GM21619 (cell line): ENCODE data around the gene CHRM4.
"Not testable (repeated sequence)": the region's sequence is repeated elsewhere in the genome, so short reads cannot be mapped to it uniquely, and the experiment has no call there.

Source experiments
- ATAC-seq: cut with Tn5 transposase; IDR thresholded peaks from one replicate; pipeline ENCODE4 v1.9.1; 2021; ENCODE audit not compliant: unreplicated experiment

Gene CHRM4

DNA sequence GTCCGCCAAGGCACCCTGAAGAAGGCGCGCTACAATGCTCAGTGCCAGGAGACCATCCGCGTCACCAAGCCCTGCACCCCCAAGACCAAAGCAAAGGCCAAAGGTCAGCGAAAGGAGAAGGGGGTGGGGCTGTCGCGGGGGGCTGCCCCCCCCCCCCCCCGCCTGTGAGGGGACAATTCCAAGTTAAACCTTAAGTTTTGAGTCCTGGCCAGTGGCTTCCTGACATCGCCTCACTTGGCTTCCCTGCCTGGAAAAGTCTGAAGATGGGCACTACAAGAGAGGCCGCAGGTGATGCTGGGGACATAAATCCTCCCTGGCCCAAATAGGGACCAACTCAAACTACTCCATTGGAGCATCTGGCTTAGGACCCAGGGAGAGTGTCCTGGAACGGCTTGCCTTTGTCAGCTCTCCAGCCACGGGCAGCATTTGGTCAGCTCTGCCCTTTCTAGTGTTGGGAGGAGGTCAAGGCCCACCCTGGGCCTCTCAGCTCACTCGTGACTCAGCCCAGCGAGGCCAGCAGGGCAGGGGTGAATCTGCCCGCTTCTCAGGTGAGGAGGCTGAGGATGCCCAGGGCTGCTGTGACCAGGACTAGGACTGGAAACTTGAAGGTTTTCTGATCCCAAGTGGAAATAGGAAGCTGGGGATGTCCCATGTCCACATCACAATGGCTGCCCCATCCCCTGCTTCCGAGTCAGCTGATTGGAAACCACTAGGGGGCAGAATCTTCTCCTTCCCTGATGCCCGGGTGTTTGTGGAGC, 8.8 kb downstream of the CHRM4 start:
- ATAC-seq: no peak

DNA sequence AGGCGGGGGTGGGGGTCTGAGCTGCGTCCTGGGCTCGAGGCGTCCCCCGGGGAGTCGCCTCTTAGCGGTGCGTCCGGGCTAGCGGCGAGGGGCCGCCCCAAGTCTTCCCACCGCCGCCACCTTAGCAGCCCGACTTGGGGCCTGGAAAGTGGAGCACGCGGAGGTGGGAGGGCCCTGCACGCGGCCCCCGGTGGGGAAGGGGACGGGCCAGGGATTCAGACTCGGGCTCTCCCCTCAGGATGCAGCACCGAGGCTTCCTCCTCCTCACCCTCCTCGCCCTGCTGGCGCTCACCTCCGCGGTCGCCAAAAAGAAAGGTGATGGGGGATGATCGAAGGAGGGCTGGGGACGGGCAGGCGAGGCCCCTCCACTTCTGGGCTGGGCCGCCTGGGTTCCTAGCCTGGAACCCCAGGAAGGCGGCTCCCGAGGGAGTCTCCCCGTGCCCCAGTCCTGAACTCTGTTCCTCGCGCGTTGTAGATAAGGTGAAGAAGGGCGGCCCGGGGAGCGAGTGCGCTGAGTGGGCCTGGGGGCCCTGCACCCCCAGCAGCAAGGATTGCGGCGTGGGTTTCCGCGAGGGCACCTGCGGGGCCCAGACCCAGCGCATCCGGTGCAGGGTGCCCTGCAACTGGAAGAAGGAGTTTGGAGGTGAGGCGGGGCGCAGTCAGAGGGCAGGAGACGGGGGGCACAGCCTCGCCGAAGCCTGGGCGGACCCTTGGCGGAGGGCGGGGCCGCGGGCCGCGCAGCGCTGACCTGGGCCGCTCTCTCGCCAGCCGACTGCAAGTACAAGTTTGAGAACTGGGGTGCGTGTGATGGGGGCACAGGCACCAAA, 9.5 kb downstream of the CHRM4 start:
- ATAC-seq: no peak

- no peak for ATAC-seq
Measured at GRCh38 chr11:46381048-46381818, 10.3 kb downstream of the CHRM4 start, which contains the start of gene MDK. Gene MDK, plus strand, starts transcription at chr11:46381669. Its CDS starts 389 bp downstream, at chr11:46382058.

DNA sequence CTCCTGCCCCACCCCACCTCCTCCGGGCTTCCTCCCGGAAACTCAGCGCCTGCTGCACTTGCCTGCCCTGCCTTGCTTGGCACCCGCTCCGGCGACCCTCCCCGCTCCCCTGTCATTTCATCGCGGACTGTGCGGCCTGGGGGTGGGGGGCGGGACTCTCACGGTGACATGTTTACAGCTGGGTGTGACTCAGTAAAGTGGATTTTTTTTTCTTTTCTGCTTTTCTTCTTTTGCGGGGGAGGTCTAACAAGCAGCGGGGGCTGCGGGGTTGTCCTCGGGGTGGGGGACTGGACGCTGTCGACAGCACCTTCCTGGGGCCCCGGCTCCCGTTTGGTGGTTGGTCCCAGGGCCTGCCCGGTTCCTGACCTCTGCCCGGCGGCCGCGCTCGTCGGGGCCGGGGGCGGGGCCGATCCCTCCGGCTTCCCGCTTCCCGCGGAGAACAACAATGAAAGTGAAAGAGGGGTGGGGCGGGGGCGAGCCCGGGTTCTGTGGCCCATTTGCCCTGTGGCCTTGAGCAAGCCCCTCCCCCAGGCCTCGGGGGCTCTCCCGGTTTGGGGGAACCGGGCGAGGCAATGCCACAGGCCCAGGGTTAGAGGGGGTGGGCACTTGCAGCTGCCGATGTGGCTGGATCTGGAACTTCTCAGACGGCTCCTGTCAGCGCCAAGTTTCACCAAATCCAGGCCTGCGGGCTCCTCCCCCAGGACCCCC, 11.1 kb downstream of the CHRM4 start:
- ATAC-seq: no peak

- ATAC-seq: not testable (repeated sequence)
Measured at GRCh38 chr11:46379482-46380293, 11.9 kb downstream of the CHRM4 start.

DNA sequence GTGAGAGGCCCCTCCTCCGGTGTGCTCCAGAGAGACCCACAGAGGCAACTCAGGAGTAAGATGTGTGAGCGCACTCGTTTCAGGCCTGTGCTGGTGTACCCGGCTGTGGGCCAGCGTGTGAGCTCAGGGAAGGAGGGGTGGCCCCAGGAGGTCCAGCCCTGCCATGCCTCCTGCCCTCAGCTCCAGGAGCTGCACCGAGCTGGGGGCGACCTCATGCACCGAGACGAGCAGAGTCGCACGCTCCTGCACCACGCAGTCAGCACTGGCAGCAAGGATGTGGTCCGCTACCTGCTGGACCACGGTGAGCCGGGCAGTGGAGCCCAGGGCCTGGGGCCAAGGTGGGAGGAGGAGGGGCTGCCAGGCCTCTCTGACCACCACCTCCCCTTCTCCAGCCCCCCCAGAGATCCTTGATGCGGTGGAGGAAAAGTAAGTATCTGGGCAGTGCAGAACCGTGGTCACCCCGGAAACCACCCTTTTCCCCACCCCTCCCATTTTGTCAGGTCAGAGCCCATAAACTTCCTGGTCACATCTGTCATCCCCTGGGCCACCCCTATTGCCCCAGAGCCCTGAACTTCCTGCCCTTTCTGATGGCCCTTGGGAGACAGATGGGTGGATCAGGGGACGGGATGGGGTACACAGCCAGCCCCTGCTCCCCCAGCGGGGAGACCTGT, 12.6 kb downstream of the CHRM4 start:
- no peak for ATAC-seq

- ATAC-seq: no peak
Measured at GRCh38 chr11:46378296-46378695, 13.3 kb downstream of the CHRM4 start.

DNA sequence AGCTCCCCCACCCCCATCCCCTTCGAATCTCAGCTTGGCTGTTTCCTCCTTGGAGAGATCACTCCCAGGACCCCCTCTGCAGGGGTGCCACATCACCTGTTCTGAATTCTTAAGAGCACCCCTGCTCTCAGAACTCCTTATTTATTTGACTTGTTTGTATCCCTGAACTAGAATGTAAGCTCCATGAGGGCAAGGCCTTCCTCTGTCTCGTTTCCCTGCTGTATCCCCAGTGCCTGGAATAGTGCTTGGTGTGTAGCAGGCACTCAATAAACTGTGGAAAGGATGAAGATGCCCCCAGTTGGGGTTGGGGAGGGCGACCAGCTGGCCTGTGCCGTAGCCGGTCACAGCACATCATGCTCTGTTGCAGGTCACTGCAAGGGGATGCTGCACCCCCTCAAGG, 13.7 kb downstream of the CHRM4 start:
- no peak for ATAC-seq

DNA sequence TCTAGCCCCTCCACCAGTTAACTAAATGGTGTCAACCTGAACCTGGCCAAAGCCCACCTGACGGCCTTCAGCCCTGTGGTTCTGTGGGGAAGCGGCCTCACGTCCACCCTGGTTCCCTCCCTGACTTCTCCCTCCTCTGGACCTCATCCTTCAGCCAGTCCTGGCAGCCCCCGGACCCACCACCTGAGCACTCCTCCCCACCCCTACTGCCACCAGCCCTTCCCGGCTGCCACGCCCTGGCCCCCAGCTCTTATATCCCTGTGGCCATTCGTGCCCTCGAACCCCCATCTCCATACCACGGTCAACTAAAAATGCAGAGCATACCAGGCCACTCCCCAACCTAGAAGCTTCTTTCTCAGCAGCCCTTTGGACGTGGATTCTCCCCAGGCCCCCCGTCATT, 14.3 kb downstream of the CHRM4 start:
- ATAC-seq: no peak

DNA sequence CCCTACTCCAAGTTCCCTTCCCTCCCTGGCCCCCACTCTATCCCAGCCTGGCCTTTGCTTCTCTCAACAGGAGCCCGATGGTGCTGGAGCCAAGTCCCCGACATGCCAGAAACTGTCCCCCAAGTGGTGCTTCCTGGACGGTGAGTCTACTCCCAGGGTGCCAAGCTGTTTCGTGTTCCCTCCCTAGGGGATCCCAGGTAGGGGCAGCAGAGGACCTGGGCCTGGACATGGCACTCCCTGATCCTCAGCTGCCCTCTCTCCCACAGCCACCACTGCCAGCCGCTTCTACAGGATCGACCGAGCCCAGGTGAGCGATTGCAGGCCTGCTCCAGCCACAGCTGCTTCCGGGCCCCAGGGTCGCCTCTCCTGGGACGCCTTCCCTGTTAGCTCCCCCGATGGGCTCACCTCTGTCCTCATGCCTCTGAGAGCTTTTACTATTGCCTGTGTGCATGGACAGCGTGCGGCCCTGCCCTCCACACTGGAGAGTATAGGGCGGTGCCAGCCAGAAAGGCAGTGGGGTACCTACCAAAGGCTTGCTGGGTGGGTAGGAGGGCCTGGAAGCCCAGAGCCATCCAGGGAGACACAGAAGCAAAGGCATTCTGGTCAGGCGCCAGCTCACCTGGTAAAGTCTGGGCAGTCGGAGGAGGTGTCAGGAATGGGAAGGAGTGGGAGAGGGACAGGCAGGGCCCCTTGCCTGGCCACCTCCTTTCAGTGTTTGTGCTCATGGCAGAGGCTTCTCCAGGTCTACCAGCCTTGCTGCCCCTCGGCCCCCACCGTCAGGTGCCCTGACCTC, 15.1 kb downstream of the CHRM4 start:
- ATAC-seq: no peak

- no peak for ATAC-seq
Measured at GRCh38 chr11:46375392-46376101, 16.0 kb downstream of the CHRM4 start.

- no peak for ATAC-seq
Measured at GRCh38 chr11:46374815-46375214, 16.8 kb downstream of the CHRM4 start.

DNA sequence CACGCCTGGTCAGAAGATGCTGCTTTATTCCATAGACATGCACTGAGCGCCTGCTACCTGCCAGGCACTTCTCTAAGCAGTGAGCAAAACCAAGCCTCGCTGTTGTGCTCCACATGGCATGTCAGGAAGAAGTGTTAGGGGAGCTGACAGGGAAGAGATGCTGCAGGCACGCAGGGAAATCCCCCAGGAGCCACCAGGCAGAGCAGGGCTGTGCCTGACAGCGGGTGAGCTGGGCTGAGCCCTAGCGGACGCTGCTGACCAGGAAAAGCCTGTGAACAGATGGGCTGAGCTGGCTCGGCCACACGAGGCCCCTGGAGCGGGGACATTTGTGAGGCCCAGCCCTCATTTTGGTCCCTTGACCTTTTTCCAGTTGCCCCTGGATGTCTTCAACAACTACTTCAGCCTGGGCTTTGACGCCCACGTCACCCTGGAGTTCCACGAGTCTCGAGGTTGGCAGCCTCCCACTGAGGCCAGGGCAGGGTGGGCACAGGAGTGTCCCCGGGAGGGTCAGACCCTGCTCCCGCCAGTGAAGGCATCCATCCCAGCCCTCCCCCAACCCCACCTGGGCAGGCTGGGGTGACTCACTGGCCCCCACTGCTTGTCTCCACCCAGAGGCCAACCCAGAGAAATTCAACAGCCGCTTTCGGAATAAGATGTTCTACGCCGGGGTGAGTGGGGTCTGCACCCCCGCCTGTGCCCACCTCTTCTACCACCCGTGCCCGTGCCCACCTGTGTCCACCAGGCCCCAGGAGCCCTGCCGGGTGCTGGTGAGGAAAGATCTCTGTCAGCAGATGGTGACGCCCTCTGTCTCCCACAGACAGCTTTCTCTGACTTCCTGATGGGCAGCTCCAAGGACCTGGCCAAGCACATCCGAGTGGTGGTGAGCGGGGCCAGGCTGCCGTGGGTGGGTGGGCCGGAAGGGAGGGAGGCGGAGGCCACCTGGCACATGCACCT, 17.5 kb downstream of the CHRM4 start:
- ATAC-seq: no peak

- not testable (repeated sequence) for ATAC-seq
Measured at GRCh38 chr11:46372501-46372900, 19.1 kb downstream of the CHRM4 start.

DNA sequence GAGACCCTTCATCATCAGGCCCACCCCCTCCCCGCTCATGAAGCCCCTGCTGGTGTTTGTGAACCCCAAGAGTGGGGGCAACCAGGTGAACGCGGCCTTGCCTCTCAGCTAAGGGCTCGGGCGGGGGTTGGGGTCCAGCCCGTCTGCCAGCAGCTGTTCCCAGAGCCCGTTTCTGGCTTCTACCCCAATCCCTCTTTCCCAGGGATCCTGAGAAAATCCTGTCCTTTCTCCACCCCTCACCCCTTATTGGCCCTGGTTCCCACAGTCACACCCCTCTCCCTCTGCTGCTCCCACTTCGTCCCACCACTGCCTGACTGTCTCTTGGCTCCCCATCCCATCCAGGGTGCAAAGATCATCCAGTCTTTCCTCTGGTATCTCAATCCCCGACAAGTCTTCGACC, 19.5 kb downstream of the CHRM4 start:
- ATAC-seq: no peak

DNA sequence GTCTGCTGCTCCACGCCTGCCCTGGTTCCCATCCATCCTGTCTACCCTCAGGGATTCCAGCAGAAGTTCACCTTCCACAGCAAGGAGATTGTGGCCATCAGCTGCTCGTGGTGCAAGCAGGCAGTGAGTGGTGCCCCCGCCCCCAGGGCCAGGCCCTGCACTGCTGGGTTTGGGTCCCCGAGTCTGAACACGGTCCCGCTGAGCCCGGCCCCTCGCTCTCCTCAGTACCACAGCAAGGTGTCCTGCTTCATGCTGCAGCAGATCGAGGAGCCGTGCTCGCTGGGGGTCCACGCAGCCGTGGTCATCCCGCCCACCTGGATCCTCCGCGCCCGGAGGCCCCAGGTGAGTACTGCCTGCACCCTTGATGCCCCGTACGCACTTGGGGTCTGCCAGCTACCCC, 20.3 kb downstream of the CHRM4 start:
- ATAC-seq: not testable (repeated sequence)

DNA sequence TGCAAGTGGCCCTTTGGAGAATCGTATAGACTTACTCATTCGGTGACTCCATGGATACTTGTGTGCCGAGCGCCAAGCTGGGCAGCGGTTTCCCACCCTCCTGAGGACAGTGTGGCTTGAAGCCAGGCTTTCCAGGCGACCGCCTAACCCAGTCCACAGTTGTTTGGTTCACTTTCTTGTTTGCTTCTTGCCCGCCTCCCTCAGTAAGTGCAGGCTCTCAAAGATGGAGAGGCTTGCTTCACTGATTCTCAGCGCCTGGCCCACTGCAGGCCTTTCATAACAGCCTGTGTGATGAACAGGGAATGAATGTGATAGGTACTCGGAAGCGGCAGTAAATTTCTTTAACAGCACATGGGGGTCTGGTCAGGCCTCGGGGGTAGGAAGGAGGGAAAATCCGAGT, 21.3 kb downstream of the CHRM4 start:
- ATAC-seq: no peak
